A549 (cell line): Measurements from ENCODE around the gene USP54.

Experiments used
- CTCF ChIP-seq: fragments of >200 bp; sonication (Bioruptor Twin); formaldehyde crosslinking; IDR thresholded peaks from 3 replicates; pipeline ENCODE4 v1.5.1; 2016
- ELK1 ChIP-seq: fragments of 150-350 bp; IDR thresholded peaks from 2 replicates; pipeline ENCODE4 v1.6.1; 2014; ENCODE audit warnings: low read depth, mild to moderate bottlenecking, low read length
- HES2 ChIP-seq: fragments of >200 bp; sonication (Bioruptor Twin); formaldehyde crosslinking; IDR thresholded peaks from 2 replicates; pipeline ENCODE4 v1.6.1; 2016
- MYC ChIP-seq: IDR thresholded peaks from 2 replicates; pipeline ENCODE4 v1.6.1; 2012; ENCODE audit warnings: mild to moderate bottlenecking, inconsistent platforms, low read length, improper control_type of control experiment, borderline replicate concordance
- PBX3 ChIP-seq: IDR thresholded peaks from 2 replicates; pipeline ENCODE4 v1.6.1; 2012
- PHF8 ChIP-seq: fragments of 200-600 bp; sonication (generic); IDR thresholded peaks from 2 replicates; pipeline ENCODE4 v1.6.1; 2016; ENCODE audit warnings: low read depth, mild to moderate bottlenecking, antibody characterized with exemption, moderate library complexity, borderline replicate concordance
- POLR2A ChIP-seq: IDR thresholded peaks from 2 replicates; pipeline ENCODE4 v1.6.1; 2012; ENCODE audit warnings: mild to moderate bottlenecking, low read length
- SREBF2 ChIP-seq: fragments of 450-650 bp; IDR thresholded peaks from 2 replicates; pipeline ENCODE4 v1.6.1; 2014; ENCODE audit warnings: mild to moderate bottlenecking, moderate library complexity
- TP53 ChIP-seq: fragments of 250-450 bp; sonication (Bioruptor Pico); IDR thresholded peaks from 2 replicates; pipeline ENCODE4 v1.5.0; 2021; ENCODE audit warnings: mild to moderate bottlenecking, moderate library complexity
- USF2 ChIP-seq: fragments of 450-650 bp; IDR thresholded peaks from 2 replicates; pipeline ENCODE4 v1.6.1; 2014; ENCODE audit warnings: antibody characterized with exemption

- no peak for TF ChIP-seq CTCF
- TF ChIP-seq PBX3 = no peak
- TF ChIP-seq TP53 = no peak
- TF ChIP-seq PHF8 = no peak
- TF ChIP-seq USF2 = no peak
- TF ChIP-seq MYC = no peak
- TF ChIP-seq HES2 = no peak
- TF ChIP-seq ELK1 = no peak
- TF ChIP-seq POLR2A = no peak
- no peak for TF ChIP-seq SREBF2
Observed at GRCh38 chr10:73623056-73623455, 31.9 kb upstream of the USP54 start.
